ENCODE measurements around the gene CBR3.

GRCh38 chr21:36124395-36124794 is 10.5 kb upstream of the CBR3 start:
- TF ChIP-seq POLR2A (IDR thresholded peaks at IDR 0.05) (no peak), CTCF (IDR thresholded peaks at IDR 0.05) (no peak)

All from right lobe of liver (tissue), 4 donors.